ENCODE data around the gene FAM83C.

- TF ChIP-seq CTCF (IDR thresholded peaks at IDR 0.05) (no peak), ZFX (IDR thresholded peaks at IDR 0.05; ENCODE audit: borderline replicate concordance) (no peak)
Measured at GRCh38 chr20:35314816-35315631, 22.8 kb upstream of the FAM83C start.
